KG1 (cell line): Measurements from ENCODE around the gene CD47.
A peak's percentile ranks its signal among the peaks of the same experiment; 100 is the strongest.

Experiments used
- DNase-seq: peaks from one replicate; lab custom pipeline; 2025; lab: John Stamatoyannopoulos, UW

Gene CD47

DNA sequence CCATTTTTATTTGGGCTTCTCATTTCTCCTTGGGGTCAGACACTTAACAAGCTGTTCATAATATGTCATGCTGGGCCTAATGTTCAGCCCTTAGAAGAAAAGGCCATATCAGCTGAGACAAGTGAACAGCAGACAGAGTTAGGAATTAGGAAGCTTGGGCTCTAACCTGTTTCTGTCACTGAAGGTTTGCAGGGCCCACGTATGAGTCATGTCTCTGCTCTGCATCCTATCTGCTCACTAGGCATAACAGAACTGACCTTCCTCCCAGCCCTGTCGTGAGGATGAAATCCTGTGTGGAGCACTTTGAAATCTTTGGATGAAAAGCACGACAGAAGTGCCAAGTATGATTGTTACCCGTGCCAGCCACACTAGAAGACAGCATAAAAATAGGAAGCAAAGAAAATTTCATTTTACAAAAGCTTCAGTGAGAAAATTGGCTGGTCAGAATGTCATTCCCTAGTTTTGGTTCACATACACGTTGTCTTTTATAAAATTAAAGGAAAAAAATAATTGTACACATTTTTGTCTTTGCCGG is 26.5 kb upstream of the CD47 start:
- no peak for DNase-seq

DNA sequence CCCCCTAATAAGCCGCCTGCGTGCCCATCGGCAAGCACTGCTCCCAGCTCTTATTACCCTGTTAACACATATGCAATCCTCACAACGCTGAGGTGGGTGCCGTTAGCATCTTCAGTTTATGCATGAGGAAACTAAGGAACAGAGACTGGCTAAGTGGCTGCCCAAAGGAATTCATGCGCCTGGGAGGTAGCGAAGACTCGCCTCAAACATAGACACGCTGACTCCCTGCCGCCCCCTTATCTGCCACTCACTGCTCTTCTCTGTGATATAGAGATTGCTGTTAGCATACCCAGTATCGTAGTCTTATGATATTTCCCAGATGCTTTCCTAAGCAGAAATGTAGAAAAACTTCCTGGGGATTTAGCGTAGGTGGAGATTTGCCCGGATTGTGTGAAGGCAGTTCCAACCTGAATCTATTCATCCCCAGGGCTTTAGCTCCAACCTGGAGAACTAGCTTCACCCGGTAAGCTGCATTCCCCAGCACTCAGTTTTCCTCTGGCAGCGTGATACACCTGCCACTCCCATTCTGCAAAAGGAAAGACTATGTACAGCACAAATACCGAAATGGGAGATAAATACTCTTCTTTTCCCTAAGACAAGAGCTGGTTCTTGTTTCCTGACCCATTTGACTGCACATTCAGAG is 23.7 kb upstream of the CD47 start:
- no peak for DNase-seq

DNA sequence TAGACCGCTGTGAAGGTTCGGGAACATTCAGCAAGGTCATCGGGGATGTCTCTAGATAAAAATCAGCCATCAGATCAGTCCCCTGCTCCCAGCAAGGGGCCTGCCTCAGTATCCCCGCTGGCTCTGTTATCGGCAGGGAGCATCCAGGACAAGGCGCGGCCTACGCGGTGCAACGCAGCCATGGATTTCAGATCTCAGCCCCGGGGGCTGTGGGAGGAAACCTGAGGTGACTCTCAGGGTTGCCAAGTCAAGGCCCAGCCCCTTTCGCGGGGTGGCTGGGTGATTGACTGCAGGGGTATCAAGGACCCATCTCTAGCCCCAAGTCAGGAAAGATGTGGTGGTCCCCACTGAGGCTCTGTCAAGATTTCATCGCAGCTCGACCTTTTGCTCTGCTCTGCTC is 23.1 kb upstream of the CD47 start:
- no peak for DNase-seq

DNA sequence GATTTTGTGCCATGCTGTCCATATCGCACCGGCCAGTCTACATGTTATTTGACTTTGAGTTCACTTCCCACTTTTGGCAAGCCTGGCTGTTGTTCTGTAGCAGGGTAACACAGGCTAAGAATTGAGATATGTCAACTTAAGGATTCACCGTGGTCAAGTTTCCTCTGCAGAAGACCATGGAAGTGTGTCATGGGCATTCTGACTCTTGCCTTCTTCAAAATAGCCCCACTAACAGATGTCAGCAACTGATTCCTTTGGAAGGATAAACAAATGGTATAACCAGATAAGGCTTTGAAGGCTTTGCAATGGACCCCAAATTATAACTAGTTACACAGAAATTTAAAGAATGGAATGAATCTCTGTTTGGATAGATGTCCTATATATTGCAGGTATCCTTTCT is 20.1 kb upstream of the CD47 start:
- DNase-seq, result no peak

DNA sequence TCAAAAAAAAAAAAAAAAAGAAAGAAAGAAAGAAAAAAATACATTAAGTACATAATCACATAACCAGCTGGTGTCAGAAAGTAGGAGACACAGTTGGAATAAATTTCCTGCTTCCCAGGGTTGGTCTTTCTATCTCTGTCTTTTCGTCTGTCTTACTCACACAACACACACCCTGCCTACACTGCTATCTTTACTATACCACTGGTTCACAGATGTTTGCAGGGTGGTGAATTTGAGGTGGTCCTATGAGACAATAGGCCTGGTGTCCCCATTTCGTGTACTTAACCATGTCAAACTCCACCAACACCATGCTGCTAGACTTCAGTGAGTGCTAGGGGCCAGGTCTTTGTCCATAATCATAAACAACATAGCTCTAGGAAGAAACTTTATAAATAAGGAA is 17.6 kb upstream of the CD47 start:
- no peak for DNase-seq

DNA sequence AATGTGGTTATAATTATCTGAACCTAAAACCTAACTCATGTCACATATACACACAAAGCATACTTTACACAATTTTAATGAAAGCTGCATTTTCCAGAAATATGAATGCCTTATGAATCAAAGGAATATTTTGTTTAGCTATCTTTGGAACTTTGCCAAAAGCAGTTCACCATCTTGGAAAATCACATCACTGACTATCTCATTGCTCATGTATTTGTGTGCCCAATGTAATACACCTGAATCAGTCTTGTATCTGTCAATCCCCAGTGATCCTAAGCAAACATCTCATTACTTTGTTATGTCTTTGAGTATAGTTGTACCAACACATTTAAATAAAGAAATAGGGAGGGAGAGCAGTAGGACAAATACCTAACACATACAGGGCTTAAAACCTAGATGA is 15.6 kb upstream of the CD47 start:
- DNase-seq, result no peak

DNA sequence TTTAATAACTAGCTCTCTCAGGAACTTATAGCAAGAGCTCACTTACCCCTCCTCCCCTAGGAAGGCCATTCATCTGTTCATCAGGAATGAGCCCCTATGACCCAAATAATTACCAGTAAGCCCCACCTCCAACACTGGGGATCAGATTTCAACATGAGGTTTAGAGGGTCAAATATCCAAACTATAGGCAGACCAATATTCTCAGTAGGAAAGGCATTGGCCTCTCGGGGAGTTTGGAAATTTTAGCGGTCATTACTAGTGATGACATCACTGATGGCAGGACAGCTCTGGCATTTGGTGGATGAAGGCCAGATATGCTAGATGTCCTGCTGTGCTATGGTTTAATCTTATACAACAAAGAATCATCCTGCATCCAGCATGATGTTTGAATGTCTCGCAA is 15.2 kb upstream of the CD47 start:
- no peak for DNase-seq

DNA sequence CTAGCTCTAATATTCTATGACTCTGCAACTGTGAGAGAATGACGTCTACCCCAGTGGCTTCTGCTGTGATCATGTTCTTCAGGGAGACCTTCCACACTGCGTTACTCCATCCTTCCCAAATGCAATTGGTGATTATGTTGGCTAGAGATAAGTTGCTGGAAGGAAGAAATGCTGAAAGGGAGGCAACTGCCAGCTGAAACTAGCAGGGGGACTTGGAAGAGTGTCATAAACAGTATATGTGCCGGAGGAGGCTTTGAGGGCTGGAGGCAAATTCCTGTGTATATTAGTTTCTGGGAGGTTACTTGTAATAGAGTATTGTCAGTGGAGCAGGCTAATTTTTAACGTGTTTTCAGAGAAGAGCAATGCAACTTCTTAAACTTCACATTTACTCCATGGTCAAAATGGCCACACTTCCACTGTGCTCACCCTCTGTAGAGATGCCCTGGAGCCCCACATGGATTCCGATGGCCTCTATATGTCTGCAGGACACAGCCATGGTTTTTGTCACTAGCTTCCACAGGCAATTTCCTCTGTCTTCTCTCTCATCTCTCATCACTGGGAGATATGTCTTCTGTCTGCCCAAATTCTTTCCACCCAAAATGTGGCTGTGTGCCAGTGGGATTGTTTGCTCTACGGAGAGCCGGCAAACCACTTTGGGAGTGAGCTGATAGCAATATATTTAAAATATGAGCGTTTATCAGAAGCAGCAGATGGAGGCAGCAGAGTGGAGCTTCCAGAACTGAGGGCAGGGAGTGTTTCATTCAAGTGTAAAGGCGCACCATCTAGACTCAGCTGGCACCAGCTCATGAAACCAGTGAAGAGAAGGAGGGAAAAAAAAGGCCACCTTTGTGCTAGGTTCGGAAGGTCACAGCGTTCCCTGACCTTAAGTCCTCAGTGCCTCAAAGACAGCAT is 13.3 kb upstream of the CD47 start:
- DNase-seq, result no peak

DNA sequence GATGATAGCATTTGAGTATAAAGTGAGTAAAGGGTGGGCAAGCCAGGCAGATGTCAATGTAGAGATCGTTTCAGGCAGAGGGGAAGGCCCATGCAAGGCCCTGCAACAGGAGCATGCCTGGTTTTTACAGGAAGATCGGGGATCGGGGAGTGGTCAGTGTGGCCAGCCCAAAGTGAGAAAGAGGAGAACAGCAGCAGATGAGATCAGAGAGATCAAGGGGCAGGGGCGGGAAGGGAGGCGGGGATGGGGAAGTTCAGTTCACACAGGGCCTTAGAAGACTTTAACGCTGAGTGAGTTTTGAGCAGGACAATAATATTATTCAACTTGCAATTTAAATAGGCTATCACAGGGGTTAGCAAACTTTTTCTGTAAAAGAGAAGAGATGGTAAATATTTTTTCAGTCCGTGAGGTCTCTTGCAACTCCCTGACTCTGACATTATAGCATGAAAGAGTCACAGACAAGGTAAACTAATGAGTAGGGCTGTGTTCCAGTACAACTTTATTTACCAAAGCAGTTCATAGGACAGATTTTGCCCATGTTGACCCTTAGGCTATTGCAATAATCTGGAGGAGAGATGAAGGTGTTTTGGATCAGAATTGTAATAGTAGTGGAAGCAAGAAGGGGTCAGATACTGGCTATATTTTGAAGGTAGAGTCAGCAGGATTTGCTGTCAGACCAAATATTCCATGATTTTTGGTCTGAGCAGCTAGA is 12.4 kb upstream of the CD47 start:
- DNase-seq, result no peak

DNA sequence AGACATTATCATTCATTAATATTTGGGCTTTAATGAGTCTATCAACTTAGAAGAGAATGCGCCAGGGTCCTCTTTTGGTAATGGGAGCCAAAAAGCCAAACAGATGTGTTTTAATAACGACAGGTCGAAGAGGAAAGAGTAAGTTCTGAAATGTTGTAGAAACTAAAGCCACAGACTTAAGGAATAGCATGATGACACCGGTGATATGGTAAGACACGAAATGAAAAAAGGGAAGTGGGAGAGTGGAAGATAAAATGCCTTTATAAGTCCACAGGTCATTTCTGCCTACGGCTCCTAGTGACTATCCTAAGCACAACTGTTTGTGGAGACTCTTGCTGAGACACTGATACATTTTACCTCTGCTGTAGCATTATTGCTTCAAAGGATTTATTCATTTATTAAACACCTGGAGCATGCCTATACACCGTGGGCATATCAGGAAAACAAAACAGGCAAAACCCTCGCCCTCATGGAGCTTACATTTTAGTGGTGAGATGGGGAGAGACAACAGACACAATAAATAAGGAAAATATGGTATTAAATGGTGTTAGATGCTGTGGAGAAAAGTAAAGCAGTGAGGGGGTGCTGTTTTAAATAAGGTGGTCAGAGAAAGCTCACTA is 11.7 kb upstream of the CD47 start:
- peak; percentile 52 for DNase-seq

DNA sequence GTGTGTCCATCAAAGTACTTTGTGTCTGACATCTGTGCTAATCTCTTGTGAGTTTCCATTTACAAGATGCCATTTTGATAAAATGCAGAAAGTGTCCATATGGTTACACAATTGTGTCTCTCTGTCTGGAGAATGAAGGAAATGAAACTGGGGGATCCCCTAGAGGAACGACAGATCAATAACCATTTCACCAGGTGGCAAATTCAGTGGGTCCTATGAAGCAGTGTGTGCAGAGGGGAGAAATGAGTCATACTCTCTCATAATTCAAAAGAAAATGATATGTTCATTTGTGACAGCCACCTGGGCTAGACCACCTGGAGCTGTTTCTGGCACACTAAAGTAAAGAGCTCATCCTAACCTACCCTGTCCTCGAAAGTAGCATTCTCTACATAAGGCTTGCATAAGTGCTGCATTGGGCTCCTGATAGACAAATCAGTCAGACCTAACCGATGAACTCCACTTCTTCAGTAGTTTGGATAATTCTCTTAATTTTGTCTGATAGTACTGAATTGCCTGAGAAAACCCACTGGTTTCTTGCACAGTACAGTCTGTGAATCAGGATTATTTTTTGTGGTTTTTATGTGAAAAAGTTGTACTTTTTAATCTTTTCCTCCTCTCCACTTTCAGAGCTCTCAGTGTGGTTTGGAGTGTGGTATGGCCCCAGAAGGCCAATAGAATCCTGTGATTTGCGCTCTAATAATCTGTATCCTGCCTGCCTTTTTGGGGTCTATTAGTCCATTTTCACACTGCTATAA is 10.3 kb upstream of the CD47 start:
- DNase-seq, result no peak

DNA sequence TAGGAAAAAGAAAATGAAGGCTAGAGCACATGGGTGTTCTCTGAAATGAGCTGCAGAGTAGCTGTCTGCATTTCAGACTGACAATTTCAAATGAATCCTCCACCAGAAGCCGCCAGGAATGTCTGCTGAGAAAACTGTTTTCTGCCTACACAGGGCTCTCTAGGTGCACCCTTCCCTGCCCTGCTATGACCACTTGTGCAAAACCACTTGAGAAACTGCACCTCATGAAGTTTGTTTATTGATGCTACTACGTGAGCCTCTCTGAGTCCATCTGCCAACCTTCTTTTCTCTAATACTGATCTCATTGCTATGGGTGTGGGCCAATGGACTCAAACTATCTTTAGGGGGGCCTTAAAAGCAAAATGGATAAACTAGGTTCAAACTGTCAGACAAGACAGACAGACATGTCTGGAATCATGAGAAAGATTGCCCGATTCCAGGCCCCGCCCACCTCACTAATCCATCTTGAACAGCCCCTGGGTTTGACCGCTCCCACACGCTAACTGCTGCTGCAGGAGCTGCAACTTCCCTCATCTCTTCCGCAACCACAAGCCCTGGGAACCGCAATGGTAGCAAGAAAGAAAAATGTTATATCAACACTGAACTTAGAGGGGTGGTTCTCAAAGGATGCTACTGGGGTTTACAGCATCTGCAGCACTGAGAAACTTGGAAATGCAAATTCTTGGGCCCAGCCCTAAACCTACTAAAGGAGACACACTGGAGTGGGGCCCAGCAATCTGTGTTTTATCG is 9.0 kb upstream of the CD47 start:
- DNase-seq, result no peak

DNA sequence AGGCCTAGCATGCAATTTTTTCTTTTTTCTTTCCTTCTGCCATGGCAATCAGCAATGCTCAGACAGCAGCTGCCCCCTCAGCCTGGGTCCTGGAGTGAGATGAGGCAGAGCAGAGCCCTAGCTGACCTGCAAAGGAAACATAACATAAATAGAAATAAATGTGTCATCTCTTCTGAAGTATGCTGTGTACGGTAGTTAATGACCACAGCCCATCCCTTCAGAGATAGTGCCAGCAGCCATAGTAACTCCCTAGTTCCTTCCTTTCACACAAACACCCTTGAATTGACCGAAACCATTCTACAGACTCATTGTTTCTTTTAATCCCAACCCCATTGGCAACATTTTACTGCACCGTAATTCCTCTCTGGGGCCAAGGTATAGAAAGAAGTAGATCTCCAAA is 8.4 kb upstream of the CD47 start:
- peak; percentile 17 for DNase-seq

DNA sequence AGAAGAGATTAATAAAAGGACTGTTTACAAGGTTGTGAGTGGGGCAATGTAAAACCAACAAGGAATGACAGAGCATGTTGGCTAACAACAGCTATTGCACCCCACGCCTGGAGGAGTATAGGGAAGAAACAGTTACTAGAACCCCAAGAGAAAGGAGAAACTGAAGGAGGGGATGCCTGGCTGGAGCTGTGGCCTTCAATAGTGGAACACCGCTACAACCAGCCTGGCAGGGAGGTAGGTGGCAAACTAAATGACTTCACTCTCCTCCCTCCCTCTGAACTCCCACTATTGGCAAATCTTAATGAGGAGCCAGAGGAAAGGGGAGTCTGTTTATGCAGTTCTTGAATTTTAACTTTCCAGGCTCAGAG is 7.2 kb upstream of the CD47 start:
- DNase-seq, result no peak

DNA sequence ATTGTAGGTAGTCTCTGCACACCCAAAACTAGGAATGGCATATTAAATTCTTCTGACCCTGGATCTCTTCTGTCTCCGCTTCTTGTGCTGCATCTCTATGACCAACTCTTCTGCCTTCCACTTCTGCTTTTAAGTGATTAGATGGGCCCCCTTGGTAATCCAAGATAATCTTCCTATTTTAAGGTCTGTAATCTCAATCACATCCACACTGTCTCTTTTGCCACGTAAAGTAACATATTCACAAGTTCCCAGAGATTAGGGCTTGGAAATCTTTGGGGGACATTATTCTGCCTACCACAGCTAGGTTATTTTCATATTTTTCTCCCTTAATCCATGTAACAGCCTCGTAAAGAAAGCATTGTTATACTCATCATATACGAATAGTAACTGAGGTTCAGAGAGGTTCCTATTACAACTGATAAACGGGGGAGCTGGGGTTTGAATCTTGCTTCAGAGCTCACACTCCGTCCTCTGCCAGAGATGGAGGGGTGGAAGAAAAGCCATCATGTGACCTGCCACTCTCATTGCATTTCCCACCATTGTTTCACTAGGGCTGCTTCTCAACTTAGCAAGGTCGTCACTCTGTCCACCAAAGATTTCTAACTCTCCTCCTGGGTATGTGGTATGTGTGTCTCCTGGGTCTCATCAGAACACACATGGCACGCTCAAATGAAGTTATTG is 6.6 kb upstream of the CD47 start:
- DNase-seq, result no peak

DNA sequence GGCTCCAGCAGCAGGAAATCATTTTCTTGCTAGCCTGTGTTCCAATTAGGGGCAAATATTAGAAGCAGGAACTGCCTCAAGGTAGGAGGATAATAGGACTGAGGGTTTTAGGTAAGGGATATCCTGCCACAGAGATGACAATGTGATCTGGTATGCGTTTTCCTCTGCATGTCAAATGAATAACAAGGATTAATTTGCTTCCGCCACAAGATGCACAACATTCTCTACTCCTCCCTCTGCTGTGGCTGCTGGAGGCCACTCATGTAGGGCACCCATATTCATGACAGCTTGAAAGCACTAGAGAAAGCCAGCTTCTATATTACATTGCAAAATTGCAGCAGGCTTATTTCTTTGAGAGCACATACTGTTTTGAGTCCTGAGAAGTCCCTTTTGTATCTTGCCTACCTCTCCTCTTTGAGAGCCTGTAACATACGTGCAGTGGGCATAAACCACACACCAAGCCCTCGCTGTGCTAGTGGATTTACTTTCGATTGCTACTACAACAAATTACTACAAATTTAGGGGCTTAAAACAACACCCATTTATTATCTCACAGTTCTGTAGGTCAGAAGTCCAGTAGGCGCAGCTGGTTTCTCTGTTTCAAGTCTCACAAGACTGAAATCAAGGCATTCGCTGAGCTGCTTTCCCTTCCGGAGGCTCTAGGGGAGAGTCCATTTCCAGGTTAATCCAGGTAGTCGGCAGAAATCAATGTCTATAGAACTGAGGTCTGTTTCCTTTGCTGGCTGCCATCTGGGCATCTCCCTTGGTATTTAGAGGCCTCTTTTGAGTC is 5.9 kb upstream of the CD47 start:
- no peak for DNase-seq

DNA sequence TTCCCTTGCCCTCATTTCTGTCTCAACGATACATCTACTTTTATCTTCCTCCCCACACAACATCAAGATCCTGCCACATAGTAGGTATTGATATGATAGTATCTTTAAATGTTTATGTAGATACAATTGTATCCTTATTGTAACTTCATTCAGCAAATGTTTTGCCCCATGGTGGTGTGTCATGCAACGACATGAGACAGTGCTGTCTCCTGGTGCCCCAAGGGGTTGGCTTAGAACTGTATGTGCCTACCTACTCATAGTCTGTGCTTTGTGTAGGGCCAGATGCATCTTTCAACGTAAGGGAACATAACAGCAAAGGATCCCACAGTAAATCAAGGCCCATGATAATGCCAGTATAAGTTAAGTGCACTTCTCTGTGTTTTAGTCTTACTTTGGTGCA is 2.8 kb upstream of the CD47 start:
- DNase-seq, result no peak

DNA sequence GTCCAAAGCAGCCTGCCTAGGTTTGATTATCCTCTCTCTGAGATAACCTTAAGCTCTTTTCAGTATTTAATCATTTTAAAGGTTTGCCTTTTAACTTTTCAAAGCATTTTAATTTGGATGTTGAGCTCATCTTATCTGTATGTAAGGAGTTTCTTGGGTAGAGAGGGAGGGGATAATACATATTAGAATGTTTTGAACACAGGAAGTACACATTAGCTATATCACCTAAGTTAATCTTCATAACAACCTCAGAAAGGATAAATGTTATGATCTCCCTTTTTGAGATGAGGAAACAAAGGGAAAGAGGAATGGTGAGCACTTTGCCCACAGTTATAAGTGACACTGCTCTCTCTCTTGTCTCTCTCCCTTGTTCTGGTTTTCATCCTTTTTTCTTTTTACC is 2.2 kb upstream of the CD47 start:
- no peak for DNase-seq

DNA sequence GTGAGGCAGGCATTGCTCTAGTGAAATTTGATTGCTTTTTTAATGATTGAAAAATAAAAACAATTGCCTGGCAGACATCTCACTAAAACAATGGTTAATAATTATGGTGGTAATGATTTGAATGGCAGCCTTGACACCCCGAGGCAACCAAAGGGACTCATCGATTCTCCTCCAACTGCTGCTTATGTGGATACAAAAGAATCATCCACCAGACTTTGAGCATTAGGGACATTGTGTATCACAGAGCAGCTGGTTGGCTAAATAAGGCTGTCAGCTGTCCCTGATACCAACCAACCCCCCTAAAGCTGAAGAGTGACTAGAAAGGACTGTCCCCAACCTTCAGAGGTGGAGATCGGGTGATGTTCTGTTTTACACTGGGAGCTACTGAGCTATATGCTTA is 1.7 kb upstream of the CD47 start:
- no peak for DNase-seq
